ENCODE data around the gene UST.
"Not testable (repeated sequence)": the region's sequence is repeated elsewhere in the genome, so short reads cannot be mapped to it uniquely, and the experiment has no call there.

UST gene

GRCh38 chr6:148983966-148984365 is 237.1 kb downstream of the UST start:
- no peak for DNase-seq

GRCh38 chr6:148984531-148985056 is 237.8 kb downstream of the UST start:
- DNase-seq, result no peak

- DNase-seq, result no peak
These were observed 238.7 kb downstream of the UST start for GRCh38 chr6:148985499-148985898.

GRCh38 chr6:148986608-148987007 is 239.8 kb downstream of the UST start:
- no peak for DNase-seq

- DNase-seq, result no peak
These were observed 241.2 kb downstream of the UST start for GRCh38 chr6:148987982-148988381.

- DNase-seq, result no peak
These were observed 242.8 kb downstream of the UST start for GRCh38 chr6:148989585-148989984.

GRCh38 chr6:148990403-148990802 is 243.6 kb downstream of the UST start:
- no peak for DNase-seq

- DNase-seq, result no peak
These were observed 250.0 kb downstream of the UST start for GRCh38 chr6:148996815-148997214.

- no peak for DNase-seq
These were observed 251.0 kb downstream of the UST start for GRCh38 chr6:148997865-148998264.

- DNase-seq, result no peak
These were observed 251.9 kb downstream of the UST start for GRCh38 chr6:148998704-148999103.

GRCh38 chr6:148999501-148999900 is 252.7 kb downstream of the UST start:
- no peak for DNase-seq

- DNase-seq, result no peak
These were observed 253.2 kb downstream of the UST start for GRCh38 chr6:148999929-149000468.

- DNase-seq, result no peak
These were observed 254.6 kb downstream of the UST start for GRCh38 chr6:149001422-149001821.

GRCh38 chr6:149003560-149003959 is 256.7 kb downstream of the UST start:
- DNase-seq, result no peak

GRCh38 chr6:149004664-149005063 is 257.8 kb downstream of the UST start:
- no peak for DNase-seq

GRCh38 chr6:149006236-149006635 is 259.4 kb downstream of the UST start:
- not testable (repeated sequence) for DNase-seq

GRCh38 chr6:149006671-149007070 is 259.8 kb downstream of the UST start:
- DNase-seq, result no peak

GRCh38 chr6:149007846-149008245 is 261.0 kb downstream of the UST start:
- DNase-seq, result no peak

- DNase-seq, result no peak
These were observed 261.9 kb downstream of the UST start for GRCh38 chr6:149008741-149009140.

- no peak for DNase-seq
These were observed 265.3 kb downstream of the UST start for GRCh38 chr6:149012040-149012545.

GRCh38 chr6:149013586-149014344 is 266.9 kb downstream of the UST start:
- DNase-seq, result no peak

- no peak for DNase-seq
These were observed 268.1 kb downstream of the UST start for GRCh38 chr6:149014631-149015534.

All from NCI-H1092 (cell line).